HL-60/S4 treated with retinoic acid at 250 ng/mL for 4 days and 3 days (cell line): ENCODE results near the gene IFRD1.

Experiments
- in situ Hi-C: fragments of 300-500 bp; cut with MboI; formaldehyde crosslinking; loops from 2 replicates; pipeline ENCODE4 v1.7.0; 2022; ENCODE audit warnings: low sequenced_read_pairs

The IFRD1 gene, protein sequence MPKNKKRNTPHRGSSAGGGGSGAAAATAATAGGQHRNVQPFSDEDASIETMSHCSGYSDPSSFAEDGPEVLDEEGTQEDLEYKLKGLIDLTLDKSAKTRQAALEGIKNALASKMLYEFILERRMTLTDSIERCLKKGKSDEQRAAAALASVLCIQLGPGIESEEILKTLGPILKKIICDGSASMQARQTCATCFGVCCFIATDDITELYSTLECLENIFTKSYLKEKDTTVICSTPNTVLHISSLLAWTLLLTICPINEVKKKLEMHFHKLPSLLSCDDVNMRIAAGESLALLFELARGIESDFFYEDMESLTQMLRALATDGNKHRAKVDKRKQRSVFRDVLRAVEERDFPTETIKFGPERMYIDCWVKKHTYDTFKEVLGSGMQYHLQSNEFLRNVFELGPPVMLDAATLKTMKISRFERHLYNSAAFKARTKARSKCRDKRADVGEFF

DNA sequence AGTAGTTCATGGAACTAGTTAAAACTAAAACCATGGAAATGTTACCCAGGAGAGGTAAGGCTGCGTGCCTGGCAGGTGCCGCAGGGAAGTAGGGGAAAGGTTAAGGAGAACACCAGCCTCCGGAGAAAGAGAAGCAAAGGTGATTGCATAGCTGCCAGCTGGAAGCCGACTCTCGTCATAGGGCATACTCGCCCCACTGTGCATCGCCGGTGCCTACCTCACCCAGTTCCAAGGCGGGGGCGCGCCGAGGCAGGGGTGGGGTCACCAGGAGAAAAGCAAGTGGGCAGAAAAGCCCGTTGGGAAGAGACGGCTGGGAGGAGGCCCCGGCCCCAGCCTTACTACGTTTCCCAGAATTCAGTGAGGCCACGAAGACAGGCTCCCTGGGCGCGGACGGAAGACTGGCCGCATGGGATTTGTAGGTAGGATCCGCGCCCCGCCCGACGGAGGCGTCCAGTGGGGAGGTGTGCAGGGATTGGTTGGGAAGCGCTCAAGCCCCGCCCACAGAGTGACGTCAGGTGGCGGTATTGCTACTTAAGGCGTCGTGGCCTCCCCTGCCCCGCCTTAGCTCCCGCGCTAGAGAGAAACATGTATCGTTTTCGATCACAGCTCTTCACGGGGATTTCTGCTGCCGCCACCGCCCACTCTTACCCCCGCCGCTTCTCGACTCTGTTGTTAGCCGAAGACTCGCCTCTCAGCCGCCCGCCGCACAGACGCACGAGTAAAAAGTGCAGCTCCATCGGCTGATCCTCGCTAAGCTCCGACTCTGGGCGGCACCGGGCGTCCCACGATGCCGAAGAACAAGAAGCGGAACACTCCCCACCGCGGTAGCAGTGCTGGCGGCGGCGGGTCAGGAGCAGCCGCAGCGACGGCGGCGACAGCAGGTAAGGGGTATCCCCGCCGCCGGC is at the start of gene IFRD1:
Gene IFRD1 (plus strand): TSS at position 559 of the 905 bp plus-strand sequence. CDS start 229 bp downstream, at position 788.
- in situ Hi-C loops: no loop called here

DNA sequence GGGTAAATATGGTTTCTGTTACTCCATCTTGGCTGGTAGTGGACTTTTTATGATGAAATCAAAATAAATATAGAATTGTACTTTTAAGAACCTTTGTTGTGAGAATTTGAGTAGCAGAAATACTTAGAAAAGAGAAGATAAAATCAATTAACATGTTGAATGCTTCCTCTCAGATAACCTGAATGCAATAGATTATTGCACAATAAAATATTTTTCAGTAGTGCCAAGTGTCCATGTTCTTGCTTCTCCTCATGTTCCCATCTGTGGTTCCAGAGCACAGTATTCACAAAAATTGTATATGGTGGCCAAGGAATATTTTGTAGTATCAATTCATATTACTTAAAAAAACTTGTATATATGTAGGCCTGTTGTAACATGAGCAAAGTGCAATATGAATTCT is 45.9 kb upstream of the IFRD1 start:
- in situ Hi-C loops: loop anchor here (25.0 kb wide), 1 partner anchor 642 kb away; no protein-coding TSS in a partner anchor

DNA sequence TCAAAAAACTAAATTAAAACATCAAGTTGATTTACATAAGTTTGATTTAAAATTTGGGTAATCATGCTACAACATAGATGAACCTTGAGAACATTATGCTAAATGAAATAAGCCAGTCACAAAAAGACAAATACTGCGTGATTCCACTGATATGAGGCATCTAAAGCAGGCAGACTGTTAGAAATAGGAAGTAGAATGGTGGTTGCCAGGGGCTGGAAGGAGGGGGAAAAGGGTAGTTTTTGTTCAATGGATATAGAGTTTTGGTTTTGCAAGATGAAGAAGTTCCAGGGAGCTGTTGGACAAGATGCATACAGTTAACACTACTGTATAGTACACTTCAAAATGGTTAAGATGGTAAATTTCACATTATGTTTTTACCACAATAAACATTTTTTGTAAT is 45.0 kb upstream of the IFRD1 start:
- in situ Hi-C loops: loop anchor here (25.0 kb wide), 1 partner anchor 643 kb away; no protein-coding TSS in a partner anchor

DNA sequence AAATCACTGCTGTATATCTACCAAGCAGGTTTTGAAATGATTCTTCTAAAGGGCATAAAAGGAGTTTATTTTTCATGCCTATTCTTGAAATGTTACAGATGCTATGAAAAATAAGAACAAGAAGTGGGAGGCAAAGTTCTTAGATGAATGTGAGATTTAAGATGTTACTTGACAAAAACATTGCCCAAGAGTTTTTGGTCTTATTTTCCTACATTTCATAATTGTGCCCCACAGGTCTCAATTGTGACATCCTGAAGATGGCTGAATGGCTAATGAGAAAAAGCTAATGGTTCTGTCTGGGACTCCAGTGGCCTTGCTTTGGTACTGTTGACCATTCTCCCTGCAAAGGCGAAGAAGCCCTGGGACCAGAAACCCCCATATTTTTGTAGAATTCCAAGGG is 43.0 kb upstream of the IFRD1 start:
- in situ Hi-C loops: loop anchor here (25.0 kb wide), 1 partner anchor 645 kb away; no protein-coding TSS in a partner anchor

DNA sequence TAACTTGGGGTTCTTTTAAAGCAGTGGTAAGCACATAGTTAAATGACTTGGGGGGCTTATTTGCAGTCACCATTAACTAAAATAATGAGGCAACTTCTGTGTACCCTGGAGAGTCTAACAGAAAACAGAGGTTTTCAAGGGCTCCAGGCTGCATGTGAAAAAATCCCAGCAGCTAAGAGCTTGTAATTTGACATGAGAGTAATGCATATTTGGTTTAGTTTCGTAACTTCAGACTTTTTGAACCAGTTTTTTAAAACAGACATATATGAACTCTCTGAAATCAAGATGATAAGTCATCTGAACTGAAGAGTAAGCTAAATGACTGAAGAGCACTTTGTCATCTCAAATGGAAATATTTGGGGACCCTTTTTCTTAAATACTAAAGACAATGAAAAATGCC is 40.2 kb upstream of the IFRD1 start:
- in situ Hi-C loops: loop anchor here (25.0 kb wide), 1 partner anchor 648 kb away; no protein-coding TSS in a partner anchor

DNA sequence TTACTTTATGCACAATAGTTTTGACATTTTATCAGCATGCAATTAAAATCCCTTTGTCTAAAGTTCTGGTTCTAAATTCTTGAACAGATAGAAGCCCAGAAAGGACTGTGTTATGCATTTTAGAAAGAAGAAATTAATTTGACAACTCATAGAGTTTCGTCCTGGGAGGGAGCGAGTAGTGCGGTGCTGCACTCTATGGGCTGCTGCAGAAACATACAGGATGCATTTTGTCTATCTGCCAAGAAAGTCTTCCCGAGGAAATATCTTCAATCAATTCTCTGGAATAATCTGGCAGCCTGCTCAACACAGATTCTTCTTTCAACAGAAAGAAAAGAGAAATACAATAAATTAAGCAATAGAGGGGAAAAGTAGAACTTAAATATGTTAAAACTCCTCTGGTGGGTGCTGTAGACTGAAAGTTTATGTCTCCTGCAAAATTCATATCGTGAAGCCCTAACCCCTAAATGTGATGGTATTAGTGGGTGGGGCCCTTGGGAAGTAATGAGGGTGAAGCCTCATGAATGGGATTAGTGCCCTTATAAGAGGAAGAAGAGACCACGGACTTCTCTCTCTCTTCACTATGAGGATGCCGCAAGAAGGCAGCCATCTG is 39.0 kb upstream of the IFRD1 start:
- in situ Hi-C loops: loop anchor here (25.0 kb wide), 1 partner anchor 649 kb away; no protein-coding TSS in a partner anchor

DNA sequence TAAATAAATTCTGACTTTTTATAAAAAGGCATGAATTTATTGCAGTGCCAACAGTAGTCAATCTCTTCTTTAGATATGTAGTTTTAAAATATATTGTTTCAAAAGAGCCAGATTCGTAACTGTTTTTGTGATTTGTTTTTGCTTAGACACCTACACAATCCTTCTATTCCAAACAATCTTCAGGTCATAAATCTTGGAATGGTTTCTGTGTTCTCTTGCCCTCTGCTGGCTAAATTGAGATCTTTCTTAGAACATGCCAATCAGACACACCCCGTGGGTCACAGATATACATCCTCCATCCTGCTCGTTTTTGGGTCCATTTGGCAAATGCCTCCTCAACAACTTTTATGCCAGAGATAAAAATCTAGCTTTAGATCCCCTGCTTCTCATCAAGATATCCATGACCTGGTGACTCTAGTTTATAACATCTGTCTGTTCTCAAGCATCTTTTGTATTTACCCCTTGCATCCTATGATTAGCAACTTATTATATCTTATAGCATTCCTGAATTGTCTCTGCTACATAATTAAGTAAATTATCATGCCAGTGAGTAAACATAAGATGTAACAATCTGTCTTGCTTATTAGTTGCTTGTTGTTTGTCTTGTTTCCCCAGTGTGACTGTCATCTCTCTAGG is 35.3 kb upstream of the IFRD1 start:
- in situ Hi-C loops: loop anchor here (25.0 kb wide), 1 partner anchor 653 kb away; no protein-coding TSS in a partner anchor

DNA sequence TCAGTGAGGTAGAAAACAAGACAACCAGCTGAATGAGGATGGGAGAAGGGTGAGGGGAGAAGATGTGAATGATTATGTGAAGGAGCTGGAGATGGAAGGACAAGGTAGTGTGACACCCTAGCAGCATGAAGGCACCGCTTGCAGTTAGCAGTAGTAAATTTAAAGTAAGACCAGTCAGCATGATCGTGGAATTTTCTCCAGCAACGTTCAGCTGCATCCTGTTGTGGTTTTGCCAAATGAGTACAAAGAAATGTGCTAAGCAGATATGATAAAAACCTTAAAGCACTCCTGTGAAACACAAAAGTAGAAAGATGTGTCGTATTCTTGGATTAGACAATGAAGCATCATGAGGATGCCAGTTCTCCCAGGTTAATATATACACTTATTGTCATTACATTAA is 34.1 kb upstream of the IFRD1 start:
- in situ Hi-C loops: loop anchor here (25.0 kb wide), 1 partner anchor 654 kb away; no protein-coding TSS in a partner anchor

DNA sequence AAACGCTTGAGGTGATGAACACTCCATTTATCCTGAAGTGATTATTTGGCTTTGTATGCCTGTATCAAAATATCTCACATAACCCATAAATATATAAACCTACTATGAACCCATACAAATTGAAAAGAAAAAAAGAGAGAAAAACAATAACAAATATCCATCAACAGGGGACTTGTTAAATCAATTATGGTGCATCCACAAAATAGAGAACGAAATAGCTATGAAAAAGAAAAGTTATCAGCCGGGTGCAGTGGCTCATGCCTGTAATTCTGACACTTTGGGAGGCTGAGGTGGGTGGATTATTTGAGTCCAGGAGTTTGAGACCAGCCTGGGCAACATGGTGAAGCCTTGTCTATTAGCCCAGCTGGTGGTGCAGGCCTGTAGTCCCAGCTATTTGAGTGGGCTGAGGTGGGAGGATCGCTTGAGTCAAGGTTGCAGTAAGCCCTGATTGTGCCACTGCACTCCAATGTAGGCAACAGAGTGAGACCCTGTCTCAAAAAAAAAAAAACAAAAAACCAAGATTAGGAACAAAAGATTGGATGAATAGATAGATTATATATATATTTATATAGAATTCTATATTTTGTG is 30.6 kb upstream of the IFRD1 start:
- in situ Hi-C loops: loop anchor here (25.0 kb wide), 1 partner anchor 657 kb away; no protein-coding TSS in a partner anchor

DNA sequence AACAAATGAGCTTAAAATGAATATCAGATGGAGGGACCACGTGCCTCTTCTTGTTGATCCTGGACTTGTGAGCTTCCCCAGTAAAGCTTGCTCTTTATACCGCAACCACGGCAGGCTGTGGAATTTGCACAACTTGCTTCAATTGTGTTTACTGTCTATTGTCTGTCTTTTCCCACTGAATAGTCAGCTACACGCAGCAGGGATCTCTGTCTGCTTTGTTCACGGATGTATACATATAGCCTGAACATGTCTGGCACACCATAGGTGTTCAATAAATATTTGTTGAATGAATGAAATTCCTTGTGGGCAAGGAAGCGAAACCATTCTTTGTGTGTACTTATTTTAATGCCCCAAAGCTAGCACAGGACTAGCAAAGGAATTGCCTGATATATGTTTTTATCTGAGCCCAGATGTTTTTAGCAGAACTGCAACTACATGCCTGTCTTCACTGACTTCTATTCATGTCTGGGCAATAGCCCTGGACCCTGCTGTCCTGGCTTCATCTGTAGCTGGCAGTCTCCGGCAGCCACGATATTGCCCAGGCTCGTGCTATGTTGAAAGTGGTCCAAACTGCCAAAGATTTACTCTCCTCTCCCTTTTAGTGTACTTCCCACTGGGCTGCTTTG is 29.9 kb upstream of the IFRD1 start:
- in situ Hi-C loops: loop anchor here (25.0 kb wide), 1 partner anchor 658 kb away; no protein-coding TSS in a partner anchor

DNA sequence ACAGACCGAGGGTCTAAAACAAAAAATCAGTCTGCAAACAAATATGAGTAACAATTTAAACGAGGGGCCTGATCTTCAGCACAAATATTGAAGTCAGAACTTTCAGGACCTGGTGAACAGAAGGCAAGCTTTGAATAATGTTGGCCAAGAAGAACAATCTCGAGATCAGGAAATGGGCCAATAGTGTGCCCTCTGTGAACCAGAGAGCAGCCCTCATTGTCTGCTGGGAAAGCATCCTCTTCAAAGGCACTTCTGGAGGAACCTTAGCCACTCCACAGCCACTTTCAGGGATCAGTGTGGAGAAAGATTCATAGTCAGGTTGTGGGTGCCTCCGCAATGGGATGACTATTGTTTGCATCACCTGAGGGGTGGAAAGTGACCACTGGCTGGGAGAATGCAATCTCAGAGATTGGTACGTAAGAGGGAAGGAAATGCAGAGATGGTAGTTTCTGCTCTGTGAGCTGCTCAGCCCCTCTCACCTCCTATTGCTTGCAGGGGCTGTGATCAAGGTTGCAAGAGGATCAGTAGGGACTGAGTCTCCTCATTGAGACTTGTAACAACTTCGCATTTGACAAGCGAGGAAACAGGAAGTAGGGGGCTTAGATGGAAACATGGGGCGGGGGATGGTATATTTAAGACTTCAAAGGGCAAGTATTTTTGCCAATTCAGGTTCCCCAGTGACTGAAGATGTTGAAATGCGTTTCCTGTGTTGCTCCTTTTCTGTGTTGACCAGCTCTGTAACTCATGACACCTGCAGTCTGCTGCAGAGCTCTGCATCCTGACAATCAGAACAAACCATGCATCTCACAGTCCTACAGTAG is 28.4 kb upstream of the IFRD1 start:
- in situ Hi-C loops: loop anchor here (25.0 kb wide), 1 partner anchor 660 kb away; no protein-coding TSS in a partner anchor

DNA sequence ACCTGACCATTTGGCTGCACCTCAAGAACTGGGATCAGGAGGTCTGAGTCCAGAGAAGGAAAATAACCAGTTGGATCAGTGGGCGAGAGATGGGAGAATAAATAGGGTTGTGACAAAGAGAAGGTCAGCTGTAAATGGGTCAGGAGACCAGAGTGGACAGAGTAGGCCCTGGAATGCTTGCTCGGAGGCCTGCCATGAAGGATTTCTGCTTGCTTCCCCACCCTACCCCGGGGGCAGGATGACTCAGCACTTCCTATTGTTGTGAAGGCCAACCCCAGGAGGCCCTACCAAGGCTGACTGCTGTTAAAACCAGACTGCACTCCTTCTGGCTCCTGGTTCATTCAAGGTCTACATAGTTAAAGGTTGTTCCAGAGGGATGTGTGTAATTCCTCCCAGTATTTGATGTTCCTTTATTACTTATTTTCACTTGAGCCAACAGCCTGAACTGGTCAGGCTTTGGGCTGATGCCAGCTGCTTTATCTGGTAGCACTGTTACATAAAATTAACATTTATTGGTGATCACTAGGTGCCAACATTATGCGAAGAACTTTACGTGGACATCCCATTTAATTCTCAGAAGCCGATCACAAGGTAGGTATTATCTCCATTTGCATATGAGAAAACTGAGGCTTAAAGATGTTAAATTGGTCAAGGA is 27.3 kb upstream of the IFRD1 start:
- in situ Hi-C loops: loop anchor here (25.0 kb wide), 1 partner anchor 661 kb away; no protein-coding TSS in a partner anchor

DNA sequence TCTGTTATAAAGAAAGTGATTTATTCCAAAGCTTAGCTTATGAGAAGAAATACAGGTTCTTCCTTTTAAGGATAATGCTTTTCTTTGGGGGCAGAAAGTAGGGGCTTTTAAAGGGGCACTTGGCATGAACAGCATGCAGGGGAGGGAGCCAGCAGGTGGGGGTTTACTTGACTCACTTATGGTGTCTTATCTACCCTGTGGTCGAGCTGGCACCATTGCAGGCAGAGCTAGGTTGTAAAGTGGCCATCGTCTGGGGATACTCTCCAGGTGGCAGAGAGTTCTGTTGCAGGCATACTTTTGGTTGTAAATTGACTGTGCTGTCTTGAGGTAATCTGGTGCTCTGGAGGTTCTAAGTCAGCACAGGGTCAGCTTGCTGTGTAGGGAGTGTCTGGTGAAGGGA is 26.3 kb upstream of the IFRD1 start:
- in situ Hi-C loops: loop anchor here (25.0 kb wide), 1 partner anchor 662 kb away; no protein-coding TSS in a partner anchor

DNA sequence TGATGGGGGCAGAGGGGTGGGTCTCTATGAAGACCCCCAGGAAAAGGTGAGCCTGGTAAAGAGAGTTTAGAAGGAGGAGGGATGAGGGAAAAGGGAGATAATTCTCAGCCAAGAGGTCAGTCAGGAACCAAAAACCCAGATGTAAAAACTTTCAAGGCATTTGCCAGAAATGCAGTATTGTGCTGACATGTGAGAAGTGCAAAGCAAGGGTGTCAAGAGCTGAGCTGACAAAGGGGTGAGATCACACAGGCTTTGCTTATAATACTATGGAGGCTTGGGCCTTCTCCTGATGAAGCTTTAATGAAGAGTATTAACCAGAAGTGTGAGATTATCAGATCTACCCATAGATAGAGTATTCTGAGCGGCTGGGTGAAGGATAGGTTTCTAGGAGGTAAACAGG is 22.3 kb upstream of the IFRD1 start:
- in situ Hi-C loops: no loop called here

DNA sequence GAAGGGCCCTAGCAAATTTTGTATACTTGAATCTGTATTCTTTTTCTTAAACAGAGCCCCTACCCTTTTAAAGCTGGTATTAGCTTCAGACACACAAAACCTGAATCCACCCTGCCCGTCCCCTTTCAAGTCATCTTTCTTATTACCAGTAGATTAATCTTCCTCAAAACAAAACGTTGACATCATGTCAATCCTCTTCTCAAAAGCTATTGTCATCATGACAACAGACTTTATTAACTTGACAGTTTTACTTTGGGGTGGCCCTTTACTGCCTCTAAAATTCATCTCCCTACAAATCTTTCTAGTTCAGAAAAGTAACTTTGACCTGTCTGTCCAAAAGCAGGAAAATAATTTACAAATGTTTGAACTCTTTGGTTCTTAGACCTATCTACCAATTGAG is 21.5 kb upstream of the IFRD1 start:
- in situ Hi-C loops: no loop called here

DNA sequence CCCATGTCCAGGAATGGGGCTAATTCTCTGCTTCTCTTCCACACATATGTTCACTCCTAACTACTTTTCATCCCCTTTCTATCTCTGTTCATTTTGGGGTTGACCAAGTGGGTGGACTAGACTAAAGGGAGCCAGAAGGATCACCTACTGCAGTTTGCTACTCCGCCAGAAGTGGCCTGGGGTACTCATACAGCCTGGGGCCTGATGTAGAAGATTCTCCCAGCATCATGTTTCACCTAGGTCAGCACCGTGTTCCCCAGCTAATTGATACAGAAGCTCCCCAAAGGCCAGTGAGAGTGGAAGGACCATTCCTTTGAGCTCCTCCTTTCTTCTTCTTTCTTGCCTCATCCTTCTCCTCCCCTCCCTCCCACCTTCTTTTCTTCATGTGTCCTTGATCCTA is 19.6 kb upstream of the IFRD1 start:
- in situ Hi-C loops: no loop called here

DNA sequence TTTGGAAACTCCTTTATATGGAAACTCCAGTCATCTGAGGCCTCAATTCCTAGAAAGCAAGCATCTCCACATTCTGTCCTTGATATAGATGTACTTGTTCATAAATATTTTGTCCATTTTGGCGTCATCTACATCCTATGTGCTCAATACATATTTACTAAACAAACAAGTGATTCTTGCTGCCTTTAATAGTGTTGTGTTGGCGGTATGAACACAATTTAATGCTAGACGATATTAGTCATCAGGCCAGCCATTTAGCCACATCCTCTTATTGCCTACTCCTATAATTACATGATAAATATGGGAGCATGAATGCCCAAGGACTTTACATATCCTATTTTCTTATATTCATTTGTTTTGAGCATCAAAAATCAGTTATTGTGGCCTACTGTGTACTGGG is 18.5 kb upstream of the IFRD1 start:
- in situ Hi-C loops: no loop called here

DNA sequence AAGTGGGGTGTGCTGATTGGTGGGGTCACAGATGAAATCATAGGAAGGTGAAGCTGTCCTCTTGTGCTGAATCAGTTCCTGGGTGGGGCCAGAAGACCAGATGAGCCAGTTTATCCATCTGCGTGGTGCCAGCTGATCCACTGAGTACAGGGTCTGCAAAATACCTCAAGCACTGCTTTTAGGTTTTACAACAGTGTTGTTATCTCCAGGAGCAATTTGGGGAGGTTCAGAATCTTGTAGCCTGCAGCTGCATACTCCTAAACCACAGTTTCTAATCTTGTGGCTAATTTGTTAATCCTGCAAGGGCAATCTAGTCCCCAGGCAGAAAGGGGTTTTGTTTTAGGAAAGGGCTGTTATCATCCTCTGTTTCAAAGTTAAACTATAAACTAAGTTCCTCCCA is 17.0 kb upstream of the IFRD1 start:
- in situ Hi-C loops: no loop called here
